Esophagus muscularis mucosa (tissue), 4 donors: ENCODE measurements around the gene MYRIP.

ENCODE experiments used
- EP300 ChIP-seq: sonication (generic); formaldehyde crosslinking; IDR thresholded peaks from one replicate; pipeline ENCODE4 v1.6.1; 2017; ENCODE audit warnings: antibody characterized with exemption
- POLR2A ChIP-seq: fragments of 450-650 bp; IDR thresholded peaks from one replicate; pipeline ENCODE4 v1.6.1; 2017; ENCODE audit warnings: antibody characterized with exemption, moderate library complexity, mild to moderate bottlenecking, low read depth
- POLR2AphosphoS5 ChIP-seq, 2 donors: sonication (generic); formaldehyde crosslinking; IDR thresholded peaks; one replicate each; pipeline ENCODE4 v1.6.1; 2017; ENCODE audit warnings: antibody characterized with exemption in 2 of 2
- TF ChIP-seq, protein P1 (sequence below), 3 experiments: fragments of 200-600 bp in 2 of 3; fragments of 450-650 bp in 1 of 3; sonication (generic) in 2 of 3; IDR thresholded peaks; one replicate each; pipeline ENCODE4 v1.5.1; 2017 to 2019; ENCODE audit warnings: antibody characterized with exemption in 3 of 3, mild to moderate bottlenecking in 2 of 3, moderate library complexity in 1 of 3

DNA sequence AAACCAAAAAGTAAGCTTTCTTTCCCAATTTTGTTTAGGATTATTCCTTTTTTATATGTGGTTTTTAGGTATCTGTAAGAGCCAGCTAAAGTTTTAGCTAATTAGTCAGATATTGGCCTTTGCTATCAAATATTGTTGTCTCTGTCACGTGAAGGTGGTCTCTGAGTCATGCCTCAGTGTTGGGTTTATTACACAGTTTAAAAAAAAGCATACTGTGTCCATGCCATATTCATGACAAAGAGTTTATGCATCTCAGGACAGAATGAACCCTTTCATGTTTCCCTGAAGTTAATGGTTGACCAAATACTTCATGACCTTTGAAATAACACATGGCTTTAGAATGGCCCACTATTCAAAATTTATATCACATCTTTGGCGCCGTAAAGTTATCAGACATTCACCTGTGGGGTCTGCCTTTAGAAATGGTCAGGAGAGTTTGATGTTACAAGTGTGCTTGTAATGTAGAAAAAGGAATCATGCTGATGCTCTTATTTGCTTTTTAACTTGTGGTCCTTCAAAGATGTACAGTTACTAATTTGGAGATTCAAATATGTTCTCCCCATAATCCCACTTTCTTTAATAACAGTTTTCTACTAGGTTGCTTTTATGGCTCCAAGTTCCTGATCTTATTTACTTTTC lies 101.5 kb downstream of the MYRIP start:
- TF ChIP-seq, protein P1, sequence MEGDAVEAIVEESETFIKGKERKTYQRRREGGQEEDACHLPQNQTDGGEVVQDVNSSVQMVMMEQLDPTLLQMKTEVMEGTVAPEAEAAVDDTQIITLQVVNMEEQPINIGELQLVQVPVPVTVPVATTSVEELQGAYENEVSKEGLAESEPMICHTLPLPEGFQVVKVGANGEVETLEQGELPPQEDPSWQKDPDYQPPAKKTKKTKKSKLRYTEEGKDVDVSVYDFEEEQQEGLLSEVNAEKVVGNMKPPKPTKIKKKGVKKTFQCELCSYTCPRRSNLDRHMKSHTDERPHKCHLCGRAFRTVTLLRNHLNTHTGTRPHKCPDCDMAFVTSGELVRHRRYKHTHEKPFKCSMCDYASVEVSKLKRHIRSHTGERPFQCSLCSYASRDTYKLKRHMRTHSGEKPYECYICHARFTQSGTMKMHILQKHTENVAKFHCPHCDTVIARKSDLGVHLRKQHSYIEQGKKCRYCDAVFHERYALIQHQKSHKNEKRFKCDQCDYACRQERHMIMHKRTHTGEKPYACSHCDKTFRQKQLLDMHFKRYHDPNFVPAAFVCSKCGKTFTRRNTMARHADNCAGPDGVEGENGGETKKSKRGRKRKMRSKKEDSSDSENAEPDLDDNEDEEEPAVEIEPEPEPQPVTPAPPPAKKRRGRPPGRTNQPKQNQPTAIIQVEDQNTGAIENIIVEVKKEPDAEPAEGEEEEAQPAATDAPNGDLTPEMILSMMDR (IDR thresholded peaks at IDR 0.05): no peak
- TF ChIP-seq POLR2AphosphoS5 (IDR thresholded peaks at IDR 0.05) (no peak), POLR2A (no peak), EP300 (no peak)
